Umbilical cord (tissue), 2 donors: ENCODE results near the gene PISD. TPM values are rescaled to one million over a fixed set of nuclear protein-coding genes. Genes with fewer than 3 reads are reported as not detected.

Experiments used
- DNase-seq: peaks from one replicate; pipeline ENCODE4 v3.0.0-alpha.2; 2015; ENCODE audit warnings: low spot score
- total RNA-seq: library from RNA; depleted of rRNA; stranded (reverse); fragments of >200 nt; gene quantifications from one replicate; pipeline ENCODE4 v1.2.3, GENCODE V29; 2014; ENCODE audit warnings: low replicate concordance; ENCODE audit not compliant: insufficient read depth

The PISD gene
- total RNA-seq, 1 donor from 2014 or later, result 74.2 TPM

DNA sequence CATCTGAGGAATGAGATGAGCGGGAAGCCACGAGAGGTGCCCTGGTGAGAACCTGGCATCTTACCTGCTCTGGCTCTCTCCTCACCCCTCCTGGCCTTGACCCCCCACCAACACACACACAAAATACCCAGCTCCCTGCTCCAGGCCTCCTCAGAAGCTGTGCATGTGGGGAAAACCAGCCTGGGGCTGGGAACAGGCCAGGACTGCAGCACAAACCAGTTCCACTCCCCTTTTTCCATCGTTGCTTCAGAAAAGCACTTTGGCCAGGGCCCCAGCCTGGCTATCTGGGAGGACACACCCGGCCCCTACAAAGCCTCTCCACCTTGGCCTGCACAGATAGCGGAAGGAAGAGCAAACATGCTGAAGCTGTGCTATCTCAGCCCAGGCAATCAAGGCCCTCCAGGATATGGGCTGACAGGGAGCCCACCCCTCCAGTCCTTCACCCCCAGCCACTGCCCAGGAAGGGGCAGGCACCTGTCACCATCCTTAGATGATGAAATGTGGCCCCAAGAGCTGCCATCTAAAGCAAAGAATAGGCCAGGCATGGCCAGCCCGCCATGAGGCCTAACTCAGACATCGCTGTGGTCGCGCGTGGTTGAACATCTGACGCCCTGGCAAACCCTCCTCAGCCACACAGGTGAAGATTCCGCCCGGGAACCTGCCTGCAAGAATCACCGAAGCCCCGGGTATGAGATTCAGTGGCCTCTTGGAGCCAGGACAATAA is 35.4 kb downstream of the PISD start:
- DNase-seq, result peak; percentile 88

DNA sequence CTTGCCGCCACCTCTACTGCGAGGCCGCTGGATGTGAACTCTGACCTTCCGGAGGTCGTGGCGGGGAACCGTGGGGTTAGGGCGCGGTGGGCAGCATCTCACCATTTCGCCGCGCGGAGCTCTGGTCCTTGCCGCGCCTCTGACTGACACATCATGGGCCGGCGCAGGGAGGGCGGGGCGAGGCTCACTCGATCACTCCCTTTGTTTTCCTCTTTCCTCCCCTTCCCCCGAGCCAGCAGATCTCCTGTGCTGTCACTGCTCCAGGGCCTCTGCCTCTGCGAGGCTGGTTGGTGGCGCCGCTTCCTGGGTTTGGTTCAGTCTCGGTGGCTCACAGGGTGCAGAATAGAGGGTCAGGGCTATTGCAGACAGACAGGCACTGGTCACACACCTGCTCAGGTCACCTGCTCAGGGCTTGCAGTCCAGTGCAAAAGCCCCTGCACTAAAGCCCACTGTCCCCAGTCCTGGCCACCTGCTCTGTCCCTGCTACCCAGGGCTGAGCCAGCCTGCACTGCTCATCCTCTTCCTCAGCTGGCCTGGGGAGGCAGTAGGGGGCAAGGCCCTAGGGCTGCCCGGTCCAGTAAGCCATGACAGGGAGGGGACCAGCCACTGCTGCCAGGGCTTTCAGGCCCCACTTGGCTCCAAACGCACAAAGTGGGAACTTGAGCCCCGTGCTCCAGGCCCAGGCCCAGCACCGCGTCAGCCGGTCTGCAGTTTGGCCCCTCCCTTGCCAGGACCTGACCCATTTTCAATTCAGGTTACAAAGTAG is 36.2 kb downstream of the PISD start:
- peak; percentile 67 for DNase-seq

DNA sequence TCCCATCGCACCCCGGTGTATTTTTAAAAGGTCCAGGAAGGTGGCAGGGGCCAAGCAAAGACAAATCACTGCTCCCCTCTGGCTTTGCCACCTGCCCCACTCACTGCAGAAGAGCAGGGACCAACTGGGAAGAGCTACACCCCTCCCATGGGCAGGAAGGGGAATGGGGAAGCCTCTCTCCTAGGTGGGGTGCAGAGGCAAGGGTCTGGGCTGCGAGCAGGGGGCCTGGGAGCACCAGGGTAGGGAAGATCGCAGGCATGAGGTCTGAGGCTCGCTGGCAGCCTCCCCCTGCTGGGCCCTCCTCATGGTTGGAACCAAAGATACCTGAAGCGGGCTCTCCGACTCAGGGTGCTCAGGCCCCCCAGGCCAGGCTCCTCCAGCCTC is 36.8 kb downstream of the PISD start:
- DNase-seq, result no peak

DNA sequence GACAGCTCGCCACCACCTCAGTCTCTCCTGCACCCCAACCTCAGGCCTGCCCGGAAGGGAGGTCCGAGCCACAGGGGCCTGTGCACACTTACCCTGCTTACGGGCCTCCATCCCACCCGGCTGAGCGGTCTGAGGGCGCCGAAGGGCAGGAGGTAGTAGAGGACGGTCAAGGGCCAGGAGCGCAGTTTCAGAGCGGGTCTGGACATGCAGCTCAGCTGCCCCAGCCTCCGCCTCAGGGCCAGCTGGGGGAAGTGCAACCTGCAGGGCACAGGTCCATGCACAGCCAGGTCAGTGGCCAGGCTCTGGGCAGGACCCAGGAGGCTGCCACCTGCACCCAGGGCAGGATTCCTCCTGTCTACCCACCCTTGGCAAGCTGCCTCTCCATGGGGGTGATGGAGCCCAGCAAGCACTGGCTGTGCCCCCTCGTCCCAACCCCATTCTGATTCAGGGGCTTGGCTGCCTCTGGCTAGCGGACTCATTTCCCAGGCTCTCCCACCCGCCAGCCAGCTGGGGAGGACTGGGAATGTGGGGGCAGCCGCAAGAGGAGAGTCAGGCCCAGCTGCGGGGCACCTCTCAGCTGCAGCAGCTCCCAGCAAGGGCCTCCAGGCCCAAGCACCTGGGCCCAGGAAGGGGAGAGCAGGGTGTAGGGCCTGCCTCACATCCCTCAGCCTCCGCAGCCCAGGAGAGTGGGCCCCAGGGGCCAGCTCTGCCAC is 38.3 kb downstream of the PISD start:
- no peak for DNase-seq

DNA sequence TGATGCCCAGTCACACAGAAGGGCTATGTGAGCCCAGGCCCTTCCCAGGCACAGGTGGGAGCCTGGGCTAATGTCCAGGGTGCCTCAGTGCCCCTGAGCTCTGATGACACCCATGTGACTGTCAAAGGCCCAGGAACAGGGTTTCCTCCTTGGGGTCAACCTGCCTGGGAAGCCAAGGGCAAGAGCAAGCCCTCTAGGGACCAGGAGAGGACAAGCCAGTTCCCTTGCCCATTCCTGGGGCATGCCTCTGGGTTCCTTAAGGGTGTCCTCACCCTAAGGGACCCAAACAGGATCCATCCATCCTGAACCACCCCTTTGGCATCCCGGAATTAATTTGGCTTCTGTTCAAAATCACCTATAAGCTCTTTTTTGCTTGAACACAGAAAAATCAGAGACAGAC is 39.0 kb downstream of the PISD start:
- no peak for DNase-seq

DNA sequence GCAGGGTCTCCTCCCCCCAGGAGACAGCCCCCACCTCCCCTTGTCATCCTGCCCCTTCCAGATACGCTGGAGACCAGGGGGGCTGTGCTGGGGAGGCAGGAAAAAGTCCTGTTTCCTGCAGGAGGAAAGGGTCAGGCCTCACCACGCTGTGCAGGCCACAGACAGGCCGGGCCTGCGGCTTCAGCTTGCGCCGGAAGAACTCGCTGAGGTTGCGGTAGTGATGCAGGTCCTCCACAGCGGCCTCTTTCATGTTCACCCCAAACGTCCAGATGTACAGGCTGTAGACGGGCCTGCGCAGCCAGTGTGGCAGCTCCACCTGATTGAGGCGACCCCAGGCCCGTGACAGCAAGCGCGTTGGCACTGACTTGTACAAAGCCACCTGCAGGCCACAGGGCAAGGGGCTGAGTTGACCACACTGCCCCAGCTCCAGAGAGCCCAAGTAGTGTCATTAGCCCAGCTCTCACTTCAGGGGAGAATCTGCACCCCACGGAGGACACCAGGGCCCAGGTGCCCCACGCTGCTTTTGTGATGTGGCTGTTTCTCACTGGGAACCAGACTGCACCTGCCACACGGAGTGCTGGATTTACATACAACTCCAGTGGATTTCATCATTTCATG is 40.4 kb downstream of the PISD start:
- no peak for DNase-seq

DNA sequence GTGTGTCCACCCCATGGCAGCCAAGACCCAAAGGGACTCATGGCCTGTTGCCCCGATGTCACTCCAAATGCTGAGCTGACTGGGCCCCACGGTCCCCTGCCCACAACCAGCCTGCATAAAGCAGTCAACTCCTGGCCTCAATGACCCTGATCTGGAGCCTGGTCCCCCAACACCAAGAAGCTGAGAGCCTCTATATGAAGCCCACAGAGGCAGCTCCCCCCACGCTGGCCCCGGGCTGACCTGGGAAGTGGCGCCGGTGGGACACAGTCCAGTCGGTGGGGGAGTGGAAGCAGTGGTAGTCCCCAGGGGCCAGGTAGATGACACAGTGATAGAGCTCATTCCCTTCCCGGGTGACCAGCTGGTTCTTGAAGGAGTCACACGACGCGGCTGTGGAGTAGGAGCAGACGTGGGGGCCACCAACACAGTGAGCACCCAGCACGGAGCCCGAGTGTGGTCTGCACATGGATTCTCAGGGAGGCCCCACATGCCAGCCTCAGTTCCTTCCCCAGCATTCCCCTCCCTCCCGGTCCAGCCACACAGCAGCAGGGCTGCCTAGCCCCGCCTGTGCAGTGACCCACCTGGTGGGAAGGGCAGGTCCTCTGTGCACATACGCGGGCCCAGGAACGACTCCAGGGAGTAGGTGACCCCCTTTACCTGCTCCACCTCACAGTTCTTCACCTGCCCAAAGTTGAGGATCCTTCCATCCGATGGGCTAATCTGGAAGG is 41.1 kb downstream of the PISD start:
- no peak for DNase-seq

DNA sequence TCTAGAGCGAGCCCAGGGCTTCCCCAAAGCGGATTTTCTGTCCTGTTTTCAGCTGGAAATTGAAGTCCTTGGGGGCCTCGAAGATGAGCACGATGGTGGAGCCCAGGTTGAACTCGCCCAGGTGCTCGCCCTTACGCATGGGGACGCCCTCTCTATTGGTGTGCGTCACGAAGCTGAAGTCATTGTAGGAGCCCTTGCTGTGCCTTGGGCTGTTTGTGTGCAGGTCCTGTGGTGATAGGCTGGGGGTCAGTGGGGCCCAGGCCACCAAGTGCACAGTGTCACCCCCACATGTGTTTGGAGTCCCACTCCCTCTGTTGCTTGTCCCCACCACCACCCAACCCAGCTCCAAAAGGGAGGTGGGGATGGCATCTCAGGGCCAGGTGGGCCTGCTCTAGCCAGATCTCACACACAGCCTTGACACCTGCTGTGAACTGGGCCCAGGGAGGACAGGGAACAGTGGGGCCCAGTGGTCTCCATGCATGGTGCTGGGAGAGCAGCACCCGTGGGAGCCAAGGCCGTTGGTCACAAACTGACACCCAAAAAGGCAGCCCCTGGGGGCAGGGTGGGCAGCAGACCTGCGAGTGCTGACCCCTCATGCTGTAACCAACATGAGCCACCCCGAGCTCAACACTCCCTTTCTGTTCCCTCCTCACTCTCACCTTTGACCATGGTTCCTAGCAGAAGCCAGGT is 42.3 kb downstream of the PISD start:
- DNase-seq, result no peak

DNA sequence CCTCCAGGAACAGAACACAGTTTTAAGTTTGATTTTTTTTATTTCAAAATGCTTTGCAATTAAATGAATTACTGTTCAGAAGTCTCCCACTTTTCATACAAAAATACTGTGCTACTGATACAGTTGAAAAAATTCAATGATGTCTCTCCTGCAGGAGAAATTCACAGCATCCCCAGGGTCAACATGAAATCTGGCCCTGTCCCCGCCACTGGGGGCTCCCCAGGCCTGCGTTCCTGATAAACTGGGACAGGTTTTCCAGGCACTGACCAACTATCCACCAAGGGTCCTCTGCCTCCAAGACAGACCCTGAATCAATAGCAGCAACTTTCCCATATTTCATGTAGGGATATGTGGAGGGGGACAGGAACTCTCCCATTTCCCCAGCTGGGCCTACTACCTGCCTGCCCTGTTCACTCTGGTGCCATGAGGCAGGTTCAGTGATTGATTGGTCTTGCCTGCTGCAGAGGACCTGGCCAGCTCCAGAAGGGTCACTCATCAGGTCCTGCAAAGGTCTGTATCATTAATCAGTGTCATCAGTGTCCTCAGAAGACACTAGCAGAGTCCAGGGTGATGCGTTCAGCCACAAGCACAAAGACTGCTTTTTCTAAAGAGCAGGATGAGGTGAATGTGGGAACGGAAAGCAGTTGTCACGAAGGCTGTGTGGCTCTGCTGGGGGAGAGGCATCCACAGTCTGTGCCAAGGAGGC is 43.4 kb downstream of the PISD start:
- DNase-seq, result no peak

DNA sequence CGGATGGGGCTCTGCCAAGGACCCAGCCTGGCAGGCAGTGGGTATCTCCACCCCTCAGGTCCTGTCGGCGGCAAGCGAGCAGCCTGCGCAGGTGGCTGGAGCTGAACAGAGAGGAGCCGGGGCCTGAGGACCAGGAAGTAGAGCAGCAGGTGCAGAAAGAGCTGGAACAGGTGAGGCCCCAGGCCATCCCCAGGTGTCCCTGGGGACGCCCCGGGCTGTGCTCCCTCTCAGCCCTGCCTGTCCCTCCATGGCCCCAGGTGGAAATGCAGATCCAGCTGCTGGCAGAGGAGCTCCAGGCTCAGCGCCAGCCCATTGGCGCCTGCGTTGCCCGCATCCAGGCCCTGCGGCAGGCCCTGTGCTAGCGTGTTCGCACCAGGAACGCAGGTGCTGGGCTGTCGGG is 44.0 kb downstream of the PISD start:
- no peak for DNase-seq

DNA sequence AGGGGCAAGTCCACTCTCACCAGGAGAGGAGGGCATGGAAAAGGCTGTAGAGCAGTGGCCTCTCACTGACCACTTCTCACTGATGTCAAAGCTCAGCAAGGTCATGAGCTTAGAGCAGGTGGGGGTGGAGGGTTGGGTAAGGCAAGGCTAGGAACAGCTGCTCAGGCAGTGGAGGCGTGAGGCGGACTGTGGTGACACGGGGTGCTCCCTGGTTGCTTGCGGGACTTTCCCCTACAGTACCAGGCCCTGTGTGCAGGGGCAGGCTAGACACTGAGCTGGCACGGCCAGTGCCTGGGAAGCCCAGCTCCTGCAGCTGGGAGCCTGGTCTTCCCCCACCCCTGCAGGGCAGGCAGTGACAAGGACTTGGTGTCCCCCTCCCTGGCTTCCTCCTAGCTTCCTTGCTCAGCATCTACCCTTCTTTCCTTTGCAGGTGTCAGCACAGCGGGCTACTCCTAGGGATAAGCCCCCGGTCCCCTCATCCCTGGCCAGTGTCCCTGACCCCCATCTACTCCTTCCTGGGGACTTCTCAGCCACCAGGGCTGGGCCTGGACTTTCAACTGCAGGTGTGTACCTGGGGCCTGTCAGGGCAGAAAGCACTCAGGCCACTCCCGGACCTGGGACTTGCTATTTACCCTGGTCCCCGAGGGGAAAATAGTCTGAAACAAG is 45.6 kb downstream of the PISD start:
- DNase-seq, result no peak

DNA sequence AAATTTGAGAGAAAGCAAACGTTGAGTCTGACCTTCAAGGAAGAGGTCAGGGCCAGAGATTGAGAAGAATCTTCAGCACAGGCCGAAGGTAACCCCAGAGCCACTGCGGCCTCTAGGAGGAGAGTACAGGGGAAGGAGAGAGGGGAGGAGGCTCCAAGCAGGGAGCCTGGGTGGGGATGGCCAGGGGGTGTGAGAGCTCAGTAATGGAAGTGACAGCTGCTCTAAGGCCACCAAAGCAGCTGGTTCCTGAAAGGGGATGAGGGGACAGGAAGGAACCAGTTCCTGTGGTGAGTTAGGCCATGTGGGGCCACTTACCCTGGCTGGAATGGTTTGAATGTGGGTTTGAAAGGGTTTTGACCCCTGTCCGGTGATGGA is 46.1 kb downstream of the PISD start:
- no peak for DNase-seq

DNA sequence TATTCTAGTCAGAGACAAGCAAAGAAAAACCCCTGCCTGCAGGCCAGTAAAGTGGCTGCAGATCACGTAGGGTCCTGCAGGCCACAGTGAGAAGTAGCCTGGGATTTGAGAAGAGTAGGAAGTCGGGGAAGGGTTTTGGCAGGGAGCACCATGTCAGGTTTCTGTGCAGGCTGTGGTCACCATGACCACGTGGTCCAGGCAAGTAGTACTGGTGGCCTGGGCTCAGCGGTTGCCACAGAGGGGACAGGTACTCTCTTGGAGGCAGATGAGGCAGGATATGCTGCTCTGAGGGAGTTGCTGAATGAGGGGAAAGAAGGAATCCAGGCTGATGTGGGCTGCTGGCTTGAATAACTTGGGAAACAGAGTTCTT is 46.5 kb downstream of the PISD start:
- no peak for DNase-seq

DNA sequence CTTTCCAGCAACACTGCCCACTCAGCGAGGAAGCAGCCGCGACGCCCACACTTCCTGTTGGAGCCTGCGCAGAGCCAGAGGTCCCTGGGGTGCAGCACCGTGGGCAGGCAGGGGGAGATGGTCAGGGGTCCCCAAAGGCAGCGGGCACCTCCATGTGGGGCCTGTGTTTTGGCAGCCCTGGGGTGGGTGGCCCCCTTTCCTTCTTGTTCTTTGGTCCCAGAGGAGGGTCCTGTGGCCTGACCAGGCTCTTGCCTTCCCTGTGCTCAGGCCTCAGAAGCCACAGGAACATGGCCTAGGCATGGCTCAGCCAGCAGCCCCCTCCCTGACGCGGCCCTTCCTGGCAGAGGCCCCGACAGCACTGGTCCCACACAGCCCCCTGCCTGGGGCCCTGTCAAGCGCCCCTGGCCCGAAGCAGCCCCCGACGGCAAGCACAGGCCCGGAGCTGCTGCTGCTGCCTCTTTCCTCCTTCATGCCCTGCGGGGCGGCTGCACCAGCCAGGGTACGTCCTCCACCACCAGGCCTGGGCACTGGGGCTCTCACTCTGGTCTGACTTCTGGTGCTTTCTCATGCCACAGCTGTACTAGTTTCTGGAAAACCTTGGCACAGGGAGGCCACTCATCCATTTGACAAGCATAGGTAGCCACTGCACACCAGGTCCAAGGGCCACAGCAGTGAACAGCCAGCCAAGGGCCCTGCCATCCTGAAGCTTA is 47.1 kb downstream of the PISD start:
- DNase-seq, result no peak

DNA sequence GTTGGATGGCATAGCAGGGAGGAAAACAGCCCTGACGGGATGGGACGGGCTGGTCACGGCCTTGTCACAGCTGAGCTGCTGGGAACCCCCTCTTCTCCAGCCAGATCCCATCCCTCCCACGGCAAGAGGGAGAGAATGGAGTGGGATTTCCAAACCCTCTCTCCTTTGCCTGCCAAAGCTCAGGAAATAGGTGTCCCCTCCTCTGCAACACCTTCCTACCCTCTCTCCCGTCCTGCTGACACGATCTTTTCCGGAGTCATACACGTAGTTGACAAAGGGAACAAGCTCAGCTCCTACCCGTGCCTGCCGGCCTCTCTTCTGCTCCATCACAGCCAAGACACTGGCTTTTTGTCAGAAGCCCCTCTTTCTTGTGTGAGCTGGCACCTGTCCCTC is 48.1 kb downstream of the PISD start:
- DNase-seq, result no peak

DNA sequence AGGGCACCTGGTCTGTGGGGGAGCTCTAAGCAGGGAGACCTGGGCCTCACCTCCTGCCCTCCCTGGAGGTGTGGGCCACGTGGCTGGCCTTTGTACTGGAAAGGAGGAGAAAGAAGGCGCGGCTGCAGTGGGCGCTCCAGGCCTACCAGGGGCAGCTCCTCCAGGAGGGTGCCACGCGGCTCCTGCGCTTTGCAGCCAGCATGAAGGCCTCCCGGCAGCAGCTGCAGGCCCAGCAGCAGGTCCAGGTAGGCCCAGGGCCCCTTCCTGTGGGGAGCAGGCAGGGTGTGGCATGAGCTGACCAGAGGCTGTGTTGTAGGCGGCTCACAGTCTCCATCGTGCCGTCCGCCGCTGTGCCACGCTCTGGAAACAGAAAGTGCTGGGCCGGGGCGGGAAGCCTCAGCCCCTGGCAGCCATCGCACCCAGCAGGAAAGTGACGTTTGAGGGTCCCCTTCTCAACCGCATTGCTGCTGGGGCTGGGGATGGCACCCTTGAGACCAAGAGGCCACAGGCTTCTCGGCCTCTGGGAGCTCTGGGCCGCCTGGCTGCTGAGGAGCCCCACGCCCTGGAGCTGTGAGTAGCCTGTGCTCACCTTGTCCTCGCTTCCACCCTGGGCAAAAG is 48.6 kb downstream of the PISD start:
- DNase-seq, result no peak

DNA sequence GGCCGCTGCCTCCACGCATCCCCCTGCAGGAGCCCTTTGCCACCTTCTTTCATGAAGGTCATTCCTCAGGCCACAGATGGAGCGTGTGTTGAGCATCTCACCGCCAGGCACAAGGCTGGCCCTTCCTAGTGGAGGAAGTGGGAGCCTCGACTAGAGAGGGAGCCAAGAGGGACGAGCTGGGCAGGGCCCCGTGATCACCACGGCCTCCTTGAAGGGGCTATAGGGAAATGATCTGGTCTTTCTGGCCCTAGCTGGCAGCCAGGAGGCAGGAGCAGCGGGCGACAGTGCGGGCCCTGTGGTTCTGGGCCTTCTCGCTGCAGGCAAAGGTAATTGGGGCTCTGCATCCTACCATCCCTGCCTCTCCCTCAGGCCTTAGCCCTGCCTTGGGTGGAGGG is 49.1 kb downstream of the PISD start:
- DNase-seq, result no peak

DNA sequence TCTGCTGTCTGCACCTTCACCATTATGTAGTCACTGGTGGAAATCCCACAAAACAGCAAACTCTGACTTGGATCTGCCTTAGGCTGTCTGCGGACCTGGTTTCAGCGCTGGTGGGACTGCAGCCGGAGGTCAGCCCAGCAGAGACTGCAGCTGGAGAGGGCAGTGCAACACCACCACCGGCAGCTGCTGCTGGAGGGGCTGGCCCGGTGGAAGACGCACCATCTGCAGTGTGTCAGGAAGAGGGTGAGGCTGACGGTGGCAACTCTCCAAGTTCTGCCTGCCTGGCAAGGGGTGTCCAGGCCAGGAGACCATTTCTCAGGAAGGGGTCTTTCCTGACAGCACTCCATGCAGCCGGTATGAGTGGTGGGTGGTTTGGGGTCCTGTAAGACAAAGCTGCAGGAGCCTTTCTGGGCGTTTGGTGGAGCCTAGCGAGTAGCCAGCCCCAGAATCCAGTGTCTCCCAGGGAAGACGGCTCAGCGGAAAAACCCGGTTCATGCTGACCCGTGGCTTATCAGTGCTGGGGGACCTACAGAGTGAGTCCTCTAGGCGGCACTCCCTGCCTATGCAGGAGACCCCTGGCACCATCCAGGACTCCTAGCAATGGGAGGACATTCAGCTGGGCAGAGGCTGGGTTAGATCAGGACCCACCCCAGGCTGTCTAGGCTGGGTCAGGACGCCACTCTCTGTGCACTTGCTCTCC is 50.8 kb downstream of the PISD start:
- peak; percentile 71 for DNase-seq
